Gastroesophageal sphincter (tissue), 4 donors: ENCODE measurements around the gene PTDSS2. TPM values are rescaled to one million over a fixed set of nuclear protein-coding genes. Genes with fewer than 3 reads are reported as not detected.

Experiments used
- ATAC-seq: fragments of 150-250 bp; one replicate; pipeline ENCODE4 v1.9.1; 2016; ENCODE audit warnings: mild to moderate bottlenecking, moderate library complexity
- H3K27ac ChIP-seq, 4 donors: fragments of 200-600 bp; sonication (generic) in 3 of 4; 1 replicate in 3 of 4; 2 replicates in 1 of 4; pipeline ENCODE4 v1.5.1; 2016 to 2019
- H3K27me3 ChIP-seq: fragments of 200-600 bp; sonication (generic); one replicate; pipeline ENCODE4 v1.5.1; 2019
- H3K36me3 ChIP-seq, 2 donors: fragments of 200-600 bp; sonication (generic); one replicate each; pipeline ENCODE4 v1.5.1; 2019; ENCODE audit warnings: control low read depth in 1 of 2
- H3K4me1 ChIP-seq, 3 donors: fragments of 200-600 bp; sonication (generic); 1 replicate in 2 of 3; 2 replicates in 1 of 3; pipeline ENCODE4 v1.5.1; 2016 to 2019; ENCODE audit warnings: control low read depth in 2 of 3
- H3K4me3 ChIP-seq, 2 donors: fragments of 200-600 bp; sonication (generic); one replicate each; pipeline ENCODE4 v1.5.1; 2019; ENCODE audit warnings: mild to moderate bottlenecking in 1 of 2, moderate library complexity in 1 of 2
- H3K9me3 ChIP-seq, 3 donors: fragments of 200-600 bp; sonication (generic); one replicate each; pipeline ENCODE4 v1.5.1; 2017 to 2019; ENCODE audit warnings: control low read depth in 2 of 3
- EP300 ChIP-seq: sonication (generic); formaldehyde crosslinking; IDR thresholded peaks from one replicate; pipeline ENCODE4 v1.6.1; 2017; ENCODE audit warnings: antibody characterized with exemption, mild to moderate bottlenecking
- POLR2A ChIP-seq, 2 donors: fragments of 450-650 bp; IDR thresholded peaks; one replicate each; pipeline ENCODE4 v1.6.1; 2017; ENCODE audit warnings: antibody characterized with exemption in 2 of 2, mild to moderate bottlenecking in 2 of 2, moderate library complexity in 1 of 2
- POLR2AphosphoS5 ChIP-seq: sonication (generic); formaldehyde crosslinking; IDR thresholded peaks from one replicate; pipeline ENCODE4 v1.6.1; 2017; ENCODE audit warnings: antibody characterized with exemption
- WGBS, 2 donors: methylation state at CpG; one replicate each; pipeline ENCODE4 v1.1.5; 2018; ENCODE audit warnings: low coverage in 1 of 2; 5-methylcytosine and 5-hydroxymethylcytosine counted together
- total RNA-seq, 4 donors: library from RNA; depleted of rRNA; stranded (reverse); fragments of >200 nt; gene quantifications; one replicate each; pipeline ENCODE4 v1.1.0, GENCODE V29; 2016
- TF ChIP-seq, protein P1 (sequence below), 4 experiments: fragments of 200-600 bp in 2 of 4; fragments of 450-650 bp in 2 of 4; sonication (generic) in 1 of 4; IDR thresholded peaks; one replicate each; pipeline ENCODE4 v1.5.1; 2017 to 2019; ENCODE audit warnings: antibody characterized with exemption in 4 of 4, mild to moderate bottlenecking in 2 of 4, moderate library complexity in 2 of 4

The PTDSS2 gene
- total RNA-seq, 4 donors from 2014 or later = 23.4 to 55.9 (median 43.1) TPM

DNA sequence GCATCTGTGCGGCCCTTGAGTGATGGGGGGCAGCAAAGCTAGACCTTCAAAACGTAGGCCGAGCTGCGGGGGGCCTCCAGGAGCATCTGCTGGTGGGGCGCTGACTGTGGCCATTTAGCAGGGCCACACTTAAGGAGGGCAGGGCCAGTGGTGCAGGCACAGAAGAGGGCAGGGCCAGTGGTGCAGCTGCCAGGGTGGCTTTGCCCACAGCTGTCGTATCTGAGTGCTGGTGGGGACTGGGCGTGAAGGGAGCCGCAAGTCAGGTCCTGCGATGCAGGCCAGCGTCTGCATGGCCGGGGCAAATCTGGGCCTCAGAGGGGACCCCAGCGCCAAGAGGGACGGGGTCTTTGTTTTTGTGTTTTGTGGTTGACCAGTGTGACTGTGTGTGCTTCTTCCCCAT is 29.2 kb downstream of the PTDSS2 start:
- ATAC-seq = no peak
- Histone ChIP-seq H3K9me3 (no peaks in the 10 kb centered on the region), H3K36me3 (peaks cover 0 to 31% of the 10 kb centered on the region in 2 donors), H3K27ac (no peak overlapping the region), H3K4me1 (no peaks in the 10 kb centered on the region), H3K27me3 (no peaks in the 10 kb centered on the region), H3K4me3 (no peak overlapping the region)
- no peak for TF ChIP-seq POLR2A (IDR thresholded peaks at IDR 0.05)
- TF ChIP-seq, protein P1, sequence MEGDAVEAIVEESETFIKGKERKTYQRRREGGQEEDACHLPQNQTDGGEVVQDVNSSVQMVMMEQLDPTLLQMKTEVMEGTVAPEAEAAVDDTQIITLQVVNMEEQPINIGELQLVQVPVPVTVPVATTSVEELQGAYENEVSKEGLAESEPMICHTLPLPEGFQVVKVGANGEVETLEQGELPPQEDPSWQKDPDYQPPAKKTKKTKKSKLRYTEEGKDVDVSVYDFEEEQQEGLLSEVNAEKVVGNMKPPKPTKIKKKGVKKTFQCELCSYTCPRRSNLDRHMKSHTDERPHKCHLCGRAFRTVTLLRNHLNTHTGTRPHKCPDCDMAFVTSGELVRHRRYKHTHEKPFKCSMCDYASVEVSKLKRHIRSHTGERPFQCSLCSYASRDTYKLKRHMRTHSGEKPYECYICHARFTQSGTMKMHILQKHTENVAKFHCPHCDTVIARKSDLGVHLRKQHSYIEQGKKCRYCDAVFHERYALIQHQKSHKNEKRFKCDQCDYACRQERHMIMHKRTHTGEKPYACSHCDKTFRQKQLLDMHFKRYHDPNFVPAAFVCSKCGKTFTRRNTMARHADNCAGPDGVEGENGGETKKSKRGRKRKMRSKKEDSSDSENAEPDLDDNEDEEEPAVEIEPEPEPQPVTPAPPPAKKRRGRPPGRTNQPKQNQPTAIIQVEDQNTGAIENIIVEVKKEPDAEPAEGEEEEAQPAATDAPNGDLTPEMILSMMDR (IDR thresholded peaks at IDR 0.05) = no peak
- no peak for TF ChIP-seq EP300
- no peak for TF ChIP-seq POLR2AphosphoS5
- WGBS, 2 donors = 88 to 100% methylated on average over 3 to 6 of the region's 13 CpGs

GRCh38 chr11:484616-485015 is 34.5 kb downstream of the PTDSS2 start:
- Histone ChIP-seq H3K27me3 (no peaks in the 10 kb centered on the region), H3K4me3 (no peak overlapping the region), H3K9me3 (no peaks in the 10 kb centered on the region), H3K27ac (no peak overlapping the region), H3K4me1 (no peaks in the 10 kb centered on the region), H3K36me3 (peaks cover 0 to 44% of the 10 kb centered on the region in 2 donors)
- TF ChIP-seq, protein P1 (IDR thresholded peaks at IDR 0.05) = no peak
- TF ChIP-seq POLR2AphosphoS5 (no peak), EP300 (no peak), POLR2A (IDR thresholded peaks at IDR 0.05) (no peak)
- no peak for ATAC-seq
- 95 to 96% methylated on average over 16 to 31 of the region's 38 CpGs for WGBS, 2 donors

- ATAC-seq = no peak
- WGBS, 2 donors = 95% methylated on average over 7 of the region's 23 CpGs; no CpG with 5 or more reads in 1 of the 2 donors
- Histone ChIP-seq H3K4me3 (no peak overlapping the region), H3K36me3 (peaks cover 0 to 44% of the 10 kb centered on the region in 2 donors), H3K9me3 (no peaks in the 10 kb centered on the region), H3K27me3 (no peaks in the 10 kb centered on the region), H3K4me1 (no peaks in the 10 kb centered on the region), H3K27ac (no peak overlapping the region)
- TF ChIP-seq, protein P1 (IDR thresholded peaks at IDR 0.05) = no peak
- no peak for TF ChIP-seq EP300
- no peak for TF ChIP-seq POLR2A (IDR thresholded peaks at IDR 0.05)
- no peak for TF ChIP-seq POLR2AphosphoS5
Observed at GRCh38 chr11:486189-486588, 36.1 kb downstream of the PTDSS2 start.

GRCh38 chr11:487571-488021 is 37.5 kb downstream of the PTDSS2 start:
- H3K4me1 ChIP-seq = no peaks in the 10 kb centered on the region
- H3K9me3 ChIP-seq = no peaks in the 10 kb centered on the region
- no peak overlapping the region for H3K27ac ChIP-seq
- no CpG with 5 or more reads among the region's 22 CpGs for WGBS, 2 donors
- TF ChIP-seq, protein P1 (IDR thresholded peaks at IDR 0.05) = no peak
- TF ChIP-seq EP300 (no peak), POLR2AphosphoS5 (no peak), POLR2A (IDR thresholded peaks at IDR 0.05) (no peak)
- no peaks in the 10 kb centered on the region for H3K27me3 ChIP-seq
- no peak for ATAC-seq
- H3K4me3 ChIP-seq = no peak overlapping the region
- H3K36me3 ChIP-seq = peaks cover 0 to 49% of the 10 kb centered on the region in 2 donors

DNA sequence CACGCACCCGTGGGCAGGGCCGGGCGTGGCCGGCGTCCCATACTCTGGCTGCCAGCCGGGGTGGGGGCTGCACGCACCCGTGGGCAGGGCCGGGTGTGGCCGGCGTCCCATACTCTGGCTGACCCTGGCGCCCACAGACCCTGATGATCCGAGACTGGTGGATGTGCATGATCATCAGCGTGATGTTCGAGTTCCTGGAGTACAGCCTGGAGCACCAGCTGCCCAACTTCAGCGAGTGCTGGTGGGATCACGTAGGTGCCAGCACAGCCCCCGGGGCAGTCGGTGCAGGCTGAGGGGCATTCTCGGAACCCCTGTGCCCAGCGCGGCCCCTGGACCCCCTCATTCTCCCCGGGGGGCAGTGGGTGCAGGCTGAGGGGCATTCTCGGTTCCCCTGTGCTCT is 38.0 kb downstream of the PTDSS2 start:
- no peak overlapping the region for H3K27ac ChIP-seq
- no peaks in the 10 kb centered on the region for H3K9me3 ChIP-seq
- no peak overlapping the region for H3K4me3 ChIP-seq
- H3K27me3 ChIP-seq = no peaks in the 10 kb centered on the region
- WGBS, 2 donors = no CpG with 5 or more reads among the region's 25 CpGs
- no peak for ATAC-seq
- peaks cover 0 to 54% of the 10 kb centered on the region in 2 donors for H3K36me3 ChIP-seq
- no peaks in the 10 kb centered on the region for H3K4me1 ChIP-seq
- TF ChIP-seq POLR2AphosphoS5 (no peak), EP300 (no peak), POLR2A (IDR thresholded peaks at IDR 0.05) (no peak)
- TF ChIP-seq, protein P1 (IDR thresholded peaks at IDR 0.05) = no peak
